Chondrocyte (in vitro differentiated cells): Measurements from ENCODE around the gene PPFIA1. TPM values are rescaled to one million over a fixed set of nuclear protein-coding genes. Genes with fewer than 3 reads are reported as not detected.

ENCODE experiments used
- DNase-seq: peaks from one replicate; pipeline ENCODE4 v3.0.0; 2021; ENCODE audit warnings: mixed read lengths, low spot score
- H3K27ac Mint-ChIP-seq: one replicate; pipeline ENCODE4 v1.8.0; 2021; ENCODE audit warnings: mild to moderate bottlenecking, moderate library complexity, mixed read lengths; ENCODE audit not compliant: unreplicated experiment
- H3K27me3 Mint-ChIP-seq: 2 replicates; pipeline ENCODE4 v1.8.0; 2021; ENCODE audit warnings: low read depth, mixed read lengths
- H3K36me3 Mint-ChIP-seq: 2 replicates; pipeline ENCODE4 v1.8.0; 2021; ENCODE audit warnings: low read depth, mixed read lengths
- H3K4me1 Mint-ChIP-seq: 2 replicates; pipeline ENCODE4 v1.8.0; 2021; ENCODE audit warnings: low read depth, mild to moderate bottlenecking, mixed read lengths
- H3K4me3 Mint-ChIP-seq: one replicate; pipeline ENCODE4 v1.8.0; 2021; ENCODE audit warnings: mild to moderate bottlenecking, moderate library complexity, mixed read lengths; ENCODE audit not compliant: unreplicated experiment
- H3K9me3 Mint-ChIP-seq: 2 replicates; pipeline ENCODE4 v1.8.0; 2021; ENCODE audit warnings: low read depth, mixed read lengths
- total RNA-seq: library from RNA; stranded (reverse); gene quantifications from 3 replicates; pipeline ENCODE4 v1.2.1, GENCODE V29; 2021
- TF ChIP-seq, protein P1 (sequence below): fragments of 200-600 bp; sonication (generic); IDR thresholded peaks from 2 replicates; pipeline ENCODE4 v1.5.0; 2021; ENCODE audit warnings: antibody characterized with exemption, mild to moderate bottlenecking, moderate library complexity

PPFIA1 gene
- total RNA-seq, 1 donor from 2014 or later: 63.5 TPM

DNA sequence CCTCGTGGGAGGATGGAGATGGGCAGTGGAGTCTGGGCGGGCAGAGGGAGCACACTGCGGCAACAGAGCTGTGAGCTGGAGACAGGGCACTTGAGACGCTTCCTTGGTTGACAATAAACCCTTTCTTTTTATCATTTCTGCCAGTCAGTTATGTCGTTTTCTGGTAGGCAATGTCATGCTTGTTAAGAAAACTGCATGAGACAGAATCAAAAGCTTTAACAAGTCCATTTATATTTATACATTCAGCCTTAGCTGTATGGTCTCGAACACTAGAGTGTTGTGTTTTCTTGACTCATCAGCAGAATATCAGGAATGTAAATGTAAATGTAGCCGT, 31.9 kb downstream of the PPFIA1 start:
- H3K4me3 Mint-ChIP-seq: no peak overlapping the region
- no peak for DNase-seq
- peaks cover 4% of the 10 kb centered on the region for H3K36me3 Mint-ChIP-seq
- peak overlapping the region; percentile 74 for H3K27ac Mint-ChIP-seq
- H3K4me1 Mint-ChIP-seq: peaks cover 71% of the 10 kb centered on the region
- H3K9me3 Mint-ChIP-seq: no peaks in the 10 kb centered on the region
- TF ChIP-seq, protein P1, sequence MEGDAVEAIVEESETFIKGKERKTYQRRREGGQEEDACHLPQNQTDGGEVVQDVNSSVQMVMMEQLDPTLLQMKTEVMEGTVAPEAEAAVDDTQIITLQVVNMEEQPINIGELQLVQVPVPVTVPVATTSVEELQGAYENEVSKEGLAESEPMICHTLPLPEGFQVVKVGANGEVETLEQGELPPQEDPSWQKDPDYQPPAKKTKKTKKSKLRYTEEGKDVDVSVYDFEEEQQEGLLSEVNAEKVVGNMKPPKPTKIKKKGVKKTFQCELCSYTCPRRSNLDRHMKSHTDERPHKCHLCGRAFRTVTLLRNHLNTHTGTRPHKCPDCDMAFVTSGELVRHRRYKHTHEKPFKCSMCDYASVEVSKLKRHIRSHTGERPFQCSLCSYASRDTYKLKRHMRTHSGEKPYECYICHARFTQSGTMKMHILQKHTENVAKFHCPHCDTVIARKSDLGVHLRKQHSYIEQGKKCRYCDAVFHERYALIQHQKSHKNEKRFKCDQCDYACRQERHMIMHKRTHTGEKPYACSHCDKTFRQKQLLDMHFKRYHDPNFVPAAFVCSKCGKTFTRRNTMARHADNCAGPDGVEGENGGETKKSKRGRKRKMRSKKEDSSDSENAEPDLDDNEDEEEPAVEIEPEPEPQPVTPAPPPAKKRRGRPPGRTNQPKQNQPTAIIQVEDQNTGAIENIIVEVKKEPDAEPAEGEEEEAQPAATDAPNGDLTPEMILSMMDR: no peak
- no peaks in the 10 kb centered on the region for H3K27me3 Mint-ChIP-seq

DNA sequence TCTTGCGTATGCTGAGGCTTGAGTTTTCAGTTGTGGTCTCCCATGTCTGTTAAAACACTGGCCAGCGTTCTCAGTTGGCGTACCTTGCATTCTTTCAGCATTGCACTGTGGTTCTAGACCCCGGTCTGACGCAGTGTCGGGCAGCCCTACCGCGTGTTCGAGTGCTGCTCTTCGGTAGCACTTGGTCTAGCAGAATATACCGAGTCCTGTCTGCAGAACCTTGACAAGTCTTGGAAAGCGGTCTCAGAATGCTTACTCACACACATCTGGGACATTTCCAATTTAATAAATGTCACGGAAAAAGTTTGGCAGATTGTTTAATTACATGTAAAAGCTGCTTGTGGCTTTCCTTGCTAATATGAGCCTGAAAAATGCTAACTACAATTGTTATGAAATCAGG, 32.6 kb downstream of the PPFIA1 start:
- DNase-seq: no peak
- H3K9me3 Mint-ChIP-seq: no peaks in the 10 kb centered on the region
- no peaks in the 10 kb centered on the region for H3K27me3 Mint-ChIP-seq
- TF ChIP-seq, protein P1: no peak
- peaks cover 71% of the 10 kb centered on the region for H3K4me1 Mint-ChIP-seq
- H3K4me3 Mint-ChIP-seq: no peak overlapping the region
- H3K36me3 Mint-ChIP-seq: peaks cover 4% of the 10 kb centered on the region
- peak overlapping the region; percentile 74 for H3K27ac Mint-ChIP-seq

DNA sequence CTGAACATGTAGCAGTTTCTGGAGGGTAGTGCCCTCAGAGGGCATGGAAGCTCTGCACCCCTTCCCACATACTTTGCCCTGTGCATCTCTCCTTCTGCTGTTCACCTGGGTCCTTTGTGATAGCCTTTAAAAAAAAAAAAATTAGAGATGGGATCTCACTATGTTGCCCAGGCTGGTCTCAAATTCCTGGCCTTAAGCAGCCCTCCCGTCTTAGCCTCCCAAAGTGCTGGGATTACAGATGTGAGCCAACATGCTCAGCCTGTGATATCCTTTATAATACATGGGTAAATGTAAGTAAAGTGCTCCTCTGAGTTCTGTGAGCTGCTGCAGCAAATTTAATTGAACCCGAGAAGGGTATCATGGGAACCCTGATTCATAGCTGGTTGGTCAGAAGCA, 33.7 kb downstream of the PPFIA1 start:
- no peak overlapping the region for H3K27ac Mint-ChIP-seq
- H3K9me3 Mint-ChIP-seq: no peaks in the 10 kb centered on the region
- TF ChIP-seq, protein P1: no peak
- H3K4me3 Mint-ChIP-seq: no peak overlapping the region
- H3K4me1 Mint-ChIP-seq: peaks cover 60% of the 10 kb centered on the region
- DNase-seq: no peak
- no peaks in the 10 kb centered on the region for H3K27me3 Mint-ChIP-seq
- peaks cover 4% of the 10 kb centered on the region for H3K36me3 Mint-ChIP-seq

DNA sequence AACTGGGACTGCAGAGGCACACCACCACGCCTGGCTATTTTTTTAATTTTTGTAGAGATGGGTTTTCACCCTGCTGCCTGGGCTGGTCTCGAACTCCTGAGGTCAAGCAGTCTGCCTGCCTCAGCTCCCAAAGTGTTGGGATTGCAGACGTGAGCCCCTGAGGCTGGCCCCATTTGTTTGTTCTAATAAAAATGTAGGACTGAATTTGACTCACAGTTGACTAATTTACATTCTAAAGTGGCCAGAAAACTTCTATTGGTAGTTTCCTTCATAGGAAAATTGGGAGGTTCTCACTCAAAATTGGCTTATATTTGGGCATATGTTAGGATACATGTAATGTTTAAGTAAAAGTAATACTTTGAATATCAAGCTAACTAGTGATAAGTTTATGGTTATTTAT, 35.0 kb downstream of the PPFIA1 start:
- Mint-ChIP-seq H3K4me3 (no peak overlapping the region), H3K27ac (peak overlapping the region; percentile 8), H3K4me1 (peaks cover 54% of the 10 kb centered on the region), H3K36me3 (no peaks in the 10 kb centered on the region), H3K27me3 (no peaks in the 10 kb centered on the region), H3K9me3 (no peaks in the 10 kb centered on the region)
- no peak for DNase-seq
- TF ChIP-seq, protein P1: no peak

DNA sequence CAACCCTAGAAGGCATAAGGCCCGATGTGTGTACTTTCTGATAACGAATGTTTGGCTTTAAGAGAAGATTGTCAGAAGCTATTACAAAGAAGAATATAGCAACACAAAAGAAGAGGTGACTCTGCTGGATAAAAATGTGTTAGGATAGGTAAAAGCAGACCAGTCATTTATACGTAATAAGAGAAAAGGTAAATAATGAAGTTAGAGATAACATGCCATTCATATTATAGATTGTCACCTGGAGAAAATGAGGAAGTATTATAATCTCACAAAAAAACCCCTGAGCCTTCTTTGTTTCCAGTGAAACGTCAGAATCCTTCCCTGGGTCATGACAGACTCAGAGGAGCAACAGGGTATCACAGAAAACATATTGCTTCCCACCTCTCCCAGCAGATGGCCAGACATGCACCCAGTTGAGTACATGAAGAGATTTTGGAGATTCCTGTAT, 36.1 kb downstream of the PPFIA1 start:
- TF ChIP-seq, protein P1: no peak
- H3K27ac Mint-ChIP-seq: peak overlapping the region; percentile 58
- no peaks in the 10 kb centered on the region for H3K27me3 Mint-ChIP-seq
- H3K4me1 Mint-ChIP-seq: peaks cover 49% of the 10 kb centered on the region
- H3K9me3 Mint-ChIP-seq: no peaks in the 10 kb centered on the region
- DNase-seq: no peak
- peaks cover 4% of the 10 kb centered on the region for H3K36me3 Mint-ChIP-seq
- no peak overlapping the region for H3K4me3 Mint-ChIP-seq
